ENCODE results near the gene ATP5PO.

Gene ATP5PO

DNA sequence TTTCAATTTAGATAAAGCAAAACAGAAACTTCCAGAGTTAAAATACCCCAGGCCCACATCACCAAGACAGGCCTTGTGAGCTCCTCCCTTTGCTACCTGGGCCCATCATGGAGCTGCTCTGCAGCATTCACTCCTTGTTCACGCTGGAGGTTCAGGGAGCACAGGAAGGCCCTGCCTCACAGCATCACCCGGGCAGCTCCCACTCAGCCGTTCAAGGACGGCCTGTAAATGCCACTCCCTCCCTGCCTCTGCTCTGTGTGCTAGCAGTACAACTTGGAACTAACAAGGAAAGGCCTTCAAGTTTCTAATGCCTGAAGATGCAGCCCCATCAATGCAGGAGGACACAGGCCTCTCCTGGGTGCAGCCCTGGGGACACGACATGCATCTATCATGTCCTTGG, 11.6 kb downstream of the ATP5PO start:
- no peak overlapping the region for H3K4me3 ChIP-seq (ENCODE audit: low read depth, low read length)
- DNase-seq (ENCODE audit: low read depth): no peak

DNA sequence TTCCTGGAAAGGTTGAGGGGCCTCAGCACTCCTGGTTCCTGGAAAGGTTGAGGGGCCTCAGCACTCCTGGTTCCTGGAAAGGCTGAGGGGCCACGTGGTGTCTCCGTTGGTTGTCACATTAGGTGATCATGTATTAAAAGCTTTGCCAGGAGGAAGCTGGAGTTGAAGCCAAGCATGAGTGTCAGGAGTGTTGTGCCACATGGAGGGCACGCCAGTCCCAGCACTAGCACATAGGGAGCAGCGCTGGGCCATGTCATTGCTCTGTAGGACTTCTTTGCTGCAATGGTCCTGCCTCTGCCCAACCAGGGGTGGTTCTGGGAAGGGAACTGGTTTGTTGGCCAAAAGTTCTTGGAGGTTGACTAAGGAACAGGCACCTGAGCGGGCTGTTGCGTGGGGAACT, 13.3 kb downstream of the ATP5PO start:
- DNase-seq (ENCODE audit: low read depth): no peak
- H3K4me3 ChIP-seq (ENCODE audit: low read depth, low read length): no peak overlapping the region

DNA sequence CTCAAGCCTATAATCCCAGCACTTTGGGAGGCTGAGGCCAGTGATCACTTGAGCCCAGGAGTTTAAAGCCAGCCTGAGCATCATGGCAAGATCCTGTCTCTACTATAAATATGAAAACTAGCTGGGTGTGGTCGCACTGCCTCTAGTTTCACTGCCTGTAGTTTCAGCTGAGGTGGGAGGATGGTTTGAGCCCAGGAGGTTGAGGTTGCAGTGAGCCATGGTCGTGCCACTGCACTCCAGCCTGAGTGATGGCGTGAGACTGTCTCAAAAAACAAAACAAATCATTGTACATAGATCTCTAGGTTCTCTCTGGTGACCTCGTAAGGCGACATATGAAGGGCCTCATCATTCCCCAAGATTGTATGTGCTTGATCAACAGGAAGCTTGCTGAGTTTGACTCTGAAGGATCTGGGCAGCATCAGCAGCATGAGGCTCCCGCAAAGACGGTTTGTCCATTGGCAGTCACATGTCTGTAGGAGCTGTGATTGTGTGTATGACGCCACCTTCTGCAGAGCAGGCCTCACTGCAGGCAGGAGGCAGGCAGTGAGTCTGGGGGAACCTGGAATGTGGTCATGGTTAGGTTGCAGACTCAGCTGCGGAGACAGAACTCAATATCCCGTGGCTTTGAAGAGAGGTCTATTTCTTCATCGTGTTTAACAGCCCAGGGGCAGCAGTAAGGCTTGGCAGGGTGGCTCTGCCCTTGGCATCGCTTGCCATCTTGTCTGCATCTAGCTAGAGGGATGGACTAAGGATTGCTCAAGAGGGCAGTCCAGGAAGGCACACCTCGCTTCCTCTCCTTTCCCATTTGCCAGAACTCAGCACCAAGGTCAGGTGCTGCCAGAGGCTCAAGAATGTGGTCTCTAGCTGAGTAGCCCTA, 14.0 kb downstream of the ATP5PO start:
- no peak overlapping the region for H3K4me3 ChIP-seq (ENCODE audit: low read depth, low read length)
- peak; percentile 31 for DNase-seq (ENCODE audit: low read depth)

DNA sequence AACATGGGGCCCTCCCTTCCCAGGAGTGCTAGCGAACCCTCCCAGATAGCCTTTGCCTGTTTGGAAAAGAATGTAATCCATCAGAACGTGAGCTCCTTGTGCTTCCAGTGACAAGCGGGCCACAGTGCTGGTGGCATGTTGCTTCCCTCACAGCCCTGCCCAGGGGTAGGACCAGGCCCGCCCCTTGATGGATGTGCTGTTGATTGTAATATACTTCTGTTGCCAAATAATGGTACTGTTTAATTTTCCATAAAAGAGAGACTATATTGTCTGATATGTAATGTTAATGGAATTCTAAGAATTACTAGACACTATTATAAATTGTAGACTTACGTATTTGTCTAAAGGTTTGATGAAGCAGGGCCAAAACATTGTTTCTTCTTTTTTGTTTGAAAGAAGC, 16.4 kb downstream of the ATP5PO start:
- no peak for DNase-seq (ENCODE audit: low read depth)
- no peak overlapping the region for H3K4me3 ChIP-seq (ENCODE audit: low read depth, low read length)

DNA sequence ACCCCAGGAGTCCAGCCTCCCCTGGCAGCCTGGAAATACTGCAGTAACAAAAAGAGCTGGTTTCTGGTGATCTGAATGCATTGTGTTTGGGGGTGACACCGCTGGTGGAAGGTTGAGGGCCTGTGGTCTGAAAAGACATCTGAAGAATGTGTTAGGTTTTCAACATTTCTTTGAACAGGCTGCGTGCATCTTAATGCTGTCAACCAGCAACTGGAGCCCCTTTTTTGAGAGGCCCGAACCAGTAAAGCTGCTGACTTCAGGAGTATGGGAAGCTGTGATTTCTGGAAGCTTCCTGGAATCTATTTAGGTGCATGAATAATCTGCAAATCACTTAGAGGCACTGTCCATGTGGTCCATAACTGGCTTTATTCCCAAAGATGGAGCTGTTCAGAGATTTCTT, 17.0 kb downstream of the ATP5PO start:
- H3K4me3 ChIP-seq (ENCODE audit: low read depth, low read length): no peak overlapping the region
- DNase-seq (ENCODE audit: low read depth): no peak

DNA sequence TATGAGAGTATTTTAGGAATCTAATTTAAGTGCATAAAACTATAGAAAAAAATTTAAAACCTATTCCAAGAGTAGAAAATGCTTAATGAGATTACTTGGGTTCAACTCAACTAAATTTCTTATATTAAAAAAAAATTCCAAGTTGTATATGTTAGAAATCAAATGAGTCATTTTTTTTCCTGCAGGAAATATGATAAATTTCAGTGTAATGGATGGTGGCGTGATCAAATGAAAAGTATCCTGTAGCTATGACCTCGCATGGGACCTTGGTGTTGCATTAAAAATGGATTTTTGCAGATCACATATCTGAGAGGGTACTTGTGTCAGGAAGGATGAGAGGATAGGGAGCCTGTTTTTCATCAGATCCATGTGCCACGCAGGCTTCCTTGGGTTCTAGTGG, 17.9 kb downstream of the ATP5PO start:
- H3K4me3 ChIP-seq (ENCODE audit: low read depth, low read length): no peak overlapping the region
- DNase-seq (ENCODE audit: low read depth): no peak

DNA sequence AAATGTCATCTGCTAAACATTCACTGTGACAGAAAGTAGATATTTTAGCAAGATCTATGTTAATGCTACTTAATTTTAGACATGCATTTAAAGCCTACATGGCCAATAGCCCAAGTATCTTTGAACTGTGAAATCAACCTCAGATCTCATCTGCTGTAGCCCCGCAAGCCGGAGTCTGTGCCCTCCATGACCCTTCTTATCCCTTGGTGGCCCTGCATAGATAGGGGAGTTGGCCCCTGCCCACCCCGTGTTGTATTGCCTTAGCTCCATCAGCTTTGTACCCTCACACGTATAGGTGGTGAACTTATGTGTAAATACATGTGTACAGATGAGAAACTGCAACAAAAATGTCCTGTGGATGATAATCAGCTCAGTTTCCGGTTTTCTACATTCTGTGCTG, 18.5 kb downstream of the ATP5PO start:
- DNase-seq (ENCODE audit: low read depth): no peak
- no peak overlapping the region for H3K4me3 ChIP-seq (ENCODE audit: low read depth, low read length)

DNA sequence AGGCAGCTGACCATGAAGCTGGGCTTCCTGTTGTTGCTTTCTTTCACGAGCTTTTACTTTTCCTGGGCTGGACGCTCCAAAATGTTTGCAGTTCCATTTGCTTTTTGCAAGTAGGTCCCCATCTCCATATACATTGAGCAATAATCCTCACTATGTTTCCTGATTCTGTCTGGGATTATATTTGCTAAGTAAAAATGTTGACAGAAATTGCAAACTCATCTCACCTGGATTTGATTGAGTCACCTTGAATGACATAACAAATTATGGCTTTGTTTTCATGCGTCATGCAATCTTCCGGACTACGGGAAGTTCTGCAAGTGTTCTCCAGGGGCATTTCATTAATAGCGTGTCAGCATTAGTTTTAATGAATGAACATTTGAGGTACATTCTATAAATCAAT, 18.9 kb downstream of the ATP5PO start:
- no peak for DNase-seq (ENCODE audit: low read depth)

DNA sequence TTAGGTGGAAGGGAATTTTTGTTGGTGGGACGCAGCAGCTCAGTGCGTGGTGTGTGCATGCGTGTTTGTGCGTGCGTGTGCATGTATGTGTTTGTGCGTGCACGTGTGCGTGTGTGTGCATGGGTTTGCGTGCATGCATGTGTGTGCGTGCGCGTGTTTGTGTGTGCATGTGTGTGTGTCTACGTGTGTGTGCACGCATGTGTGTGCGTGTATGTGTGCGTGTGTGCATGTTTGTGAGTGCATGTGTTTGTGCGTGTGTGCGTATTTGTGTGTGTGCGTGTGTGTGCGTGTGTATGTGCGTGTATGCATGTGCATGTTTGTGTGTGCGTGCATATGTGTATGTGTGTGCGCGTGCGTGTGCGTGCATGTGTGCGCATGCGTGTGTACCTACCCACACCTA, 20.2 kb downstream of the ATP5PO start:
- DNase-seq (ENCODE audit: low read depth): no peak
- H3K4me3 ChIP-seq (ENCODE audit: low read depth, low read length): no peak overlapping the region

More for the DNA sequence above, 18.9 kb downstream of the ATP5PO start:
- no peak overlapping the region for H3K4me3 ChIP-seq (ENCODE audit: low read depth, low read length)

DNA sequence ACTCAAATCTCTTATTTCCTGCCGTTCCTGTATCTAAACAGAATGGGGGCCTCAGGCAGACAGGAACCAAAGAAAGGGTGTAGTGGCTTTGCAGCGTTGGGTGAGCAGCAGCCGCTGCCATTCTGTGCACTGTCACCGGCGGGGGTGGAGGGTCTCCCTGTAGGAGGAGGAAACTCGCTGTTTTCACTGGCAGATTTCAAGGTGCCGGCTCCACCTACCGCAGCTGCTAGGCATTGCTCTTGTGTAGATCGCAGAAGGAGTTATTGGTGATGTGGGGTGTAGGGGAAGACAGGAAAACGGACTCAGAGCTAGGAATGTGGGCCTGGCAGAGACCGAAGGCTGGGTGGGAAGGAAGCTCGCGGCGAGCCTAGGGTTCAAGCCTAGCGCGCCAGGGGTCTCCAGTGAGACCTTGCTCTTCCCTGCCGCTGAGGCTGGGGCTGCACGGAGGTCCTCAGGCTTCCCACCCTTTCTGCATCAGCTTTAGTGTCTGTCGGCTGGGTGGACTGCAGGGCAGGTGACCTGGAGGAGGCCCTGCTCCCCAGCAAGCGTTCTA, 20.8 kb downstream of the ATP5PO start:
- H3K4me3 ChIP-seq (ENCODE audit: low read depth, low read length): peak overlapping the region; percentile 22
- peak; percentile 77 for DNase-seq (ENCODE audit: low read depth)

DNA sequence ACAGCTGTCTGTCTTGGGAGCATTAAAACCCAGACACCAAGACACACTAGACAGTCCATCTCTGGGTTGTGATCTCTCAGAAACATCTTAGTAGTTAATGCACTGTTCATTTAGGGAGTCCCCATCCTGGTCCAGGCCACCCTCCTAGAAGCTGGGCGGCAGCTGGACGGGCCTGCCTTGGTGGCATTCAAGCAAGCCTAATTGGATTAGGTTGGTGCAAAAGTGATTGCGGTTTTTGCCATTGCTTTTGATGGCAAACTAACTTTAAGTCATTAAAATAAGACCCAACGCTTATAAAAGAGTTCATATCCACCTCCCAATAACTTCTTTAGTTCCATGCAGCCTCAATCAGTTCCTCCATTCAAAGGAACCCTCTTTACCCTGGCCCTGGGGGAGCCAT, 21.7 kb downstream of the ATP5PO start:
- no peak overlapping the region for H3K4me3 ChIP-seq (ENCODE audit: low read depth, low read length)

DNA sequence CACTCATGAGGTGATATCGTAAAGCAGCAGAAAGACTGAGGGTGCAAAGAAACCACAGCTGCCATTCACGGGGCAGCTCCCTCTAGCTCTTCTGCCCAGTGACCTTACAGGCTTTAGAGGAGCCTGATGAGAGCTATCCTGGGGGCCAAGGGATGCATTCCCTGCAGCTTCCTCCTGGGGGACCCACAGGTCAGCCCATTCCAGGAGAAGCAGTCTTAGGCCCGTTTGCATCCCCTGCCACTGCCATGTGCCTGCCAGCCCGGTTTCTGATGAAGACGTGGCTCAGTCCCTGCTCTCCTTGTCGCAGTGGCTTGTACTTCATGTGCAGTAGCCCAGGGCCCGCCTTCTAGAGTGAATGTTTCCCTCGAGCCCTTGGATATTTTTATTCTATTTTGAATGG, 22.8 kb downstream of the ATP5PO start:
- no peak overlapping the region for H3K4me3 ChIP-seq (ENCODE audit: low read depth, low read length)
- no peak for DNase-seq (ENCODE audit: low read depth)

More for the DNA sequence above, 21.7 kb downstream of the ATP5PO start:
- DNase-seq (ENCODE audit: low read depth): no peak

DNA sequence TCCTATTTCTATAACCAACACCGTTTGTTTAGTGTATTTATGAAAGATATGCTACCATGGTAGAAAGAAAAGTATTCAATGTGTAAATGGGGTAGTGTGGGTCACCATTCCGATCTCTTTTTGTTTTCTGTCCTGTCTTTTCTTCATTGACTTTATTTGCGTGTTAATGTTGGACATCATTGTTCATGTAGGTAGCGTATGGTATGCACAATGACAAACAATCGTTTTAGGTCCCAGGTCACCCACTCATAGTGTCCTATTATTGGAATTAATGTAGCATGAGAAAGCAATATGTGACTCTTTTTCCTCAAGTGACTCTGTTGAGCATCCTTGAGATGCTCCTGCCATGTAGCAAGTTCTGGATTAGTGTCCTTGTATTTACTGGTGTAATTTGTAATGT, 25.4 kb downstream of the ATP5PO start:
- DNase-seq (ENCODE audit: low read depth): no peak
- H3K4me3 ChIP-seq (ENCODE audit: low read depth, low read length): no peak overlapping the region

DNA sequence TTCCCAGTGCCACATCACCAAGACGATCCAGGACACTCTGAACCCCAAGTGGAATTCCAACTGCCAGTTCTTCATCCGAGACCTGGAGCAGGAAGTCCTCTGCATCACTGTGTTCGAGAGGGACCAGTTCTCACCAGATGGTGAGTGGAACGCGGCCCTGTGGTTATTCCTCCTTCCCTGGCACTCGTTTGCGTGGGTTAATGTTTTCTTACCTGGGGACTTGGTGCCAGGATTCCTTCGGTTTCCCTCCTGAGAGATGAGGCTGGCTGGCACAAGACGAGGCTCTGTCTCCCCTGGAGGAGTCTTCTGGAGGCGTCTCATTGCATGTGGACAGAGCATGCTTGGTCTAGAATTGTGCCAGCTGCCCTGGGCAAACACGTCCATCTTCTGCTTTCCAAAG, 29.3 kb downstream of the ATP5PO start:
- no peak overlapping the region for H3K4me3 ChIP-seq (ENCODE audit: low read depth, low read length)
- DNase-seq (ENCODE audit: low read depth): no peak

DNA sequence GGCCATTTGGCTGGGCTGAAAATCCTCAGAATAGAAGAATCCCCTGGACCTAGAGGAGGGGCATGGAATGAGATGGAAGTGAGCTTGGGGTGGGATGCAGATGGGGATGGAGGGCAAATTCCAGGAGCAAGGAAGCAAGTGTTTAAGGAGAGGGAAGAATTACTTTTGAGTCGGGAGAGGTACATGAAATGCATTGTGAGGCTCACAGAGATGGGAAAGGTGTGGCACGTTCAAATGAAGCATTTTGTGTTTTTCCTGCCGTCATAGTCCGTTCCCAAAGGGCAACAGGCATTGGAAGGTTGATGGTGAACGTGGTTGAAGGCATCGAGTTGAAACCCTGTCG, 30.5 kb downstream of the ATP5PO start:
- H3K4me3 ChIP-seq (ENCODE audit: low read depth, low read length): no peak overlapping the region
- DNase-seq (ENCODE audit: low read depth): no peak

DNA sequence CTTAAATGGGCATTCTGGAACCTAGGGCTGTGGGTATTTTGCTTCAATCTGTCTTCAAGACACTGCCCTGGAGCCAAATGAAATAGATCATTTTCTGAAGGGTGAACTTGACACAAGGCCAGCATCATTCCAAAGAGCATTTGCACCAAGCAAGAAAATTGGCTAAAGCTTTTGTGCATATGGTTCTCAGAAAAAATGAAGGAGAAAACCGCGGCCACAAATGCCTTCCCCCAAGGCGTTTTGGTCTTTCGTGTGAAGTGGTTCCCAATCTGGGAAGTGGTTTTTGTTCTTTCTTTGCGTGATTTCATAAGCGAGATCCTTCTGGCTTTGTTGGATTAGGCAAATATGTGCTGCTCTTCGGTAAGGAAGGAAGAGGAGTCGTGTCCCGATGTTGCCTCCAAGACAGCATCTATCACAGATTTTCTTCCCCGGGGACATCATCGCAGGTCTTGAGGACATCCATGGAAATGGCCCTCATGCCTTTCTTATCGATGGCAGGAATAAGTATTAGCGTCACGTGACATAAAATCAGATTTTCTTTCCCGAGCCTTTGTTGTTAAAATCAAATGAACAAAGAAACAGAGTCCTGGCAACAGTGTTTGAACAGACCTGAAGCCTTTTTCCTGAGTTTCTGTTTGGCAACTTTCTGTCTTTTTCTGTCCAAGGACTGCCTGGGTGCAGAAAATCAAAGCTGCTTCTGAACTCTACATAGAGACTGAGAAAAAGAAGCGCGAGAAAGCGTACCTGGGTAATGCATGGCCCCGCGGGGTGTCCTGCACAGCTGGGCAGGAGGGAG, 31.0 kb downstream of the ATP5PO start:
- H3K4me3 ChIP-seq (ENCODE audit: low read depth, low read length): no peak overlapping the region
- DNase-seq (ENCODE audit: low read depth): no peak

DNA sequence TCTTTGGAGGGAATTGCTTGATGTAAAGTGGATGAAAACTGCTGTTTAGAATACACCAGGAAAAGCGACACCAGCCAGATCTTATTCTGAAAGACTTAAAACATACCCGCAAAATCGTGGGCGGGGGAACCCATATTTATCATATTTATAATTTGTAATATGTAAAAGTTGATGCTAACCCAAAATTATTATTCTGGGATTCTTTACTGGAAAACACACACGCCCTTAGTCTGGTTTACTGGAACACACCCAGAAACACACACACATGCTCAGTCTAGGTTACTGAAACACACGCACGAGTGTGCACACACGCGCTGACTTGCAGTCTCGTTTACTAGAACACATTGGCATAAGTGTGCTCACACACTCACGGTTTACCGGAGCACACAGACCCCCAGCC, 32.5 kb downstream of the ATP5PO start:
- no peak overlapping the region for H3K4me3 ChIP-seq (ENCODE audit: low read depth, low read length)
- no peak for DNase-seq (ENCODE audit: low read depth)

DNA sequence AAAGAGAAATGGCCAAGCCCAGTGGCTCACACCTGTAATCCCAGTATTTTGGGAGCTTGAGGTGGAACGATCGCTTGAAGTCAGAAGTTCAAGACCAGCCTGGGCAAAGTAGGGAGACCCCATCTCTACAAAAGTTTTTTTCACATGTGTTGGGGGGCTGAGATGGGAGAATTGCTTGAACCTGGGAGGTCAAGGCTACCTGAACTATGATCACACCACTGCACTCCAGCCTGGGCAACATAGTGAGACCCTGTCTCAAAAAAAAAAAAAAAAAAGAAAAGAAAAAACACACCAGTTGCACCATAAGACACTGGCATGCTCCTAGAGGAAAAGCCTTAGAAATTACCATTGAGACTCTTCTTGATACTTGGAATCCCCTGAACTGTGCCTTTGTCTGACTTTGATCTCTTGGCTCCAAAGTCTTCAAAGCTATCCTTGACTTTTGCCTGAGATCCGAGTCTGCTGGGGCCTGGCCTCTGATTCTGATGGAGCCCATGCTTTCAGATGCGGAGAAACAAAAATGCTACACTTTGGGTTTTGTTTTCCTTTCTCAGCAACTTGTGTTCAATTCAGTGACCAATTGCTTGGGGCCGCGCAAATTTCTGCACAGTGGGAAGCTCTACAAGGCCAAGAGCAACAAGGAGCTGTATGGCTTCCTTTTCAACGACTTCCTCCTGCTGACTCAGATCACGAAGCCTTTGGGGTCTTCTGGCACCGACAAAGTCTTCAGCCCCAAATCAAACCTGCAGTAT, 33.7 kb downstream of the ATP5PO start:
- H3K4me3 ChIP-seq (ENCODE audit: low read depth, low read length): no peak overlapping the region
- DNase-seq (ENCODE audit: low read depth): no peak

DNA sequence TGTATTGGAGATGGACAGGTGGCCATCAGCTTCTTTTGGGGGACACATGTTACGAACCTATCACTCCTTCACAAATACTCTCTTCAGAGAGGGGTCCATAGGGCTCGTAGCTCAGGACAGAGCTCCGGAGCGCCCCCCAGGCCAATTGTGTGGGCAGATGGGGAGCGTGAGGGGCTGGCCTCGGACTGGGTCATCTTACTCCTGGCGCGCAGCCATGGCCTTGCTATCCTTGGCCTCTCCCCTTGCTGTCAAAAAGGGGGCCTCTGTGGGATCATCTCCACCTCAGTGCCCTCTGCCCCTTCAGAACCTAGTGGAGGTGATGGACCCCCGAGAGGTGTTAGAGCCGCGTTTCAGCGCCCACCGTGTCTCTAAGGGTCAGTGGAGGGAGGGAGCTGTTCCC, 35.0 kb downstream of the ATP5PO start:
- no peak for DNase-seq (ENCODE audit: low read depth)
- no peak overlapping the region for H3K4me3 ChIP-seq (ENCODE audit: low read depth, low read length)

DNA sequence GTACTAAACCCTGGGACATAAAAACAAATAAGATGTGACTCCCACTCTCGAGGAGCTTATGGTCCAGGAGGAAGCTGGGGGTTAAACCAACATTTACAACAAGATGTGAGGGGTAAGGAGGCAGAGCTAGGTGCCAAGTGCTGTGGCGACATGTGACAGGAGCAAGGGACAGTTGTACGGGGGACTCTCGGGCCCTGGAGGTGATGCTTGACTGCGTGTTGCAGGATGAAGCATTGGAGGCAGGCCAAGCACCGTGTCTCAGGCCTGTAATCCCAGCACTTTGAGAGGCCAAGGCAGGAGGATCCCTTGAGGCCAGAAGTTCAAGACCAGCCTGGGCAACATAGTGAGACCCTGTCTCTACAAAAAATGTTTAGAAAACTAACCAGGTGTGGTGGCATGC, 36.8 kb downstream of the ATP5PO start:
- H3K4me3 ChIP-seq (ENCODE audit: low read depth, low read length): no peak overlapping the region
- no peak for DNase-seq (ENCODE audit: low read depth)
